Endothelial cell (in vitro differentiated cells): ENCODE data around the gene MADD. TPM values are rescaled to one million over a fixed set of nuclear protein-coding genes. Genes with fewer than 3 reads are reported as not detected.

ENCODE experiments used
- DNase-seq: peaks from one replicate; pipeline ENCODE4 v3.0.0; 2021; ENCODE audit warnings: low spot score
- H3K27ac Mint-ChIP-seq: one replicate; pipeline ENCODE4 v1.8.0; 2021; ENCODE audit warnings: mixed read lengths, inconsistent platforms; ENCODE audit not compliant: unreplicated experiment
- H3K27me3 Mint-ChIP-seq: one replicate; pipeline ENCODE4 v1.8.0; 2021; ENCODE audit warnings: mild to moderate bottlenecking, moderate library complexity, mixed read lengths, inconsistent platforms; ENCODE audit not compliant: unreplicated experiment
- H3K36me3 Mint-ChIP-seq: one replicate; pipeline ENCODE4 v1.8.0; 2021; ENCODE audit warnings: mild to moderate bottlenecking, low read depth, mixed read lengths, inconsistent platforms; ENCODE audit not compliant: unreplicated experiment
- H3K4me1 Mint-ChIP-seq: one replicate; pipeline ENCODE4 v1.8.0; 2021; ENCODE audit warnings: mild to moderate bottlenecking, mixed read lengths, inconsistent platforms; ENCODE audit not compliant: unreplicated experiment
- H3K4me3 Mint-ChIP-seq: one replicate; pipeline ENCODE4 v1.8.0; 2021; ENCODE audit warnings: mild to moderate bottlenecking, mixed read lengths, inconsistent platforms; ENCODE audit not compliant: unreplicated experiment
- H3K9me3 Mint-ChIP-seq: one replicate; pipeline ENCODE4 v1.8.0; 2021; ENCODE audit warnings: mixed read lengths, inconsistent platforms; ENCODE audit not compliant: unreplicated experiment
- total RNA-seq: library from RNA; stranded (reverse); fragmentation: NEBNext Ultra II Directional; extraction: Animal tissue kit (Norgen Biotek cat#: 25700); gene quantifications from one replicate; pipeline ENCODE4 v1.2.1, GENCODE V29; 2021; ENCODE audit not compliant: unreplicated experiment
- TF ChIP-seq, protein P1 (sequence below): fragments of 200-600 bp; sonication (generic); IDR thresholded peaks from one replicate; pipeline ENCODE4 v1.5.0; 2021; ENCODE audit warnings: antibody characterized with exemption; ENCODE audit not compliant: unreplicated experiment

The MADD gene
- total RNA-seq, 1 donor from 2014 or later, result 61.2 TPM

DNA sequence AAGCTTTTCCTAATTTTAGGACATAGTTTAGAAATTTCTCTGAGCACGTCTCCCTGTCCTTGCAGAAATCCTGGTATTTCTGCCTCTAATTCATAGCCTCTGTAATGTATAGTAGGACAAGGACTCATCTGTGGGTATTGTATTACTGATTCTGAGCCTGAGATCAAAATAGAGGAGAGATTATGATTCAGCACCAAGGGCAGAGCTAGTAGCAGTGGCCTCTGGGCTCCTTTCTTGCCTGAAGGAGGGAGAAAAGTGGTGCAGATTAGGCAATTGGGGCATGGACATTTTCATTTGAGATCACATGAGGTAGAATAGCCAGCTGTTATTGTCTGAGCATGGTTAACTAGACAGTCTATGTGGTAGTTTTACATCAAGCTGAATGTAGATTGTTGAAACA is 2.8 kb downstream of the MADD start:
- DNase-seq, result no peak
- no peak overlapping the region for H3K27ac Mint-ChIP-seq
- TF ChIP-seq, protein P1, sequence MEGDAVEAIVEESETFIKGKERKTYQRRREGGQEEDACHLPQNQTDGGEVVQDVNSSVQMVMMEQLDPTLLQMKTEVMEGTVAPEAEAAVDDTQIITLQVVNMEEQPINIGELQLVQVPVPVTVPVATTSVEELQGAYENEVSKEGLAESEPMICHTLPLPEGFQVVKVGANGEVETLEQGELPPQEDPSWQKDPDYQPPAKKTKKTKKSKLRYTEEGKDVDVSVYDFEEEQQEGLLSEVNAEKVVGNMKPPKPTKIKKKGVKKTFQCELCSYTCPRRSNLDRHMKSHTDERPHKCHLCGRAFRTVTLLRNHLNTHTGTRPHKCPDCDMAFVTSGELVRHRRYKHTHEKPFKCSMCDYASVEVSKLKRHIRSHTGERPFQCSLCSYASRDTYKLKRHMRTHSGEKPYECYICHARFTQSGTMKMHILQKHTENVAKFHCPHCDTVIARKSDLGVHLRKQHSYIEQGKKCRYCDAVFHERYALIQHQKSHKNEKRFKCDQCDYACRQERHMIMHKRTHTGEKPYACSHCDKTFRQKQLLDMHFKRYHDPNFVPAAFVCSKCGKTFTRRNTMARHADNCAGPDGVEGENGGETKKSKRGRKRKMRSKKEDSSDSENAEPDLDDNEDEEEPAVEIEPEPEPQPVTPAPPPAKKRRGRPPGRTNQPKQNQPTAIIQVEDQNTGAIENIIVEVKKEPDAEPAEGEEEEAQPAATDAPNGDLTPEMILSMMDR, result no peak

DNA sequence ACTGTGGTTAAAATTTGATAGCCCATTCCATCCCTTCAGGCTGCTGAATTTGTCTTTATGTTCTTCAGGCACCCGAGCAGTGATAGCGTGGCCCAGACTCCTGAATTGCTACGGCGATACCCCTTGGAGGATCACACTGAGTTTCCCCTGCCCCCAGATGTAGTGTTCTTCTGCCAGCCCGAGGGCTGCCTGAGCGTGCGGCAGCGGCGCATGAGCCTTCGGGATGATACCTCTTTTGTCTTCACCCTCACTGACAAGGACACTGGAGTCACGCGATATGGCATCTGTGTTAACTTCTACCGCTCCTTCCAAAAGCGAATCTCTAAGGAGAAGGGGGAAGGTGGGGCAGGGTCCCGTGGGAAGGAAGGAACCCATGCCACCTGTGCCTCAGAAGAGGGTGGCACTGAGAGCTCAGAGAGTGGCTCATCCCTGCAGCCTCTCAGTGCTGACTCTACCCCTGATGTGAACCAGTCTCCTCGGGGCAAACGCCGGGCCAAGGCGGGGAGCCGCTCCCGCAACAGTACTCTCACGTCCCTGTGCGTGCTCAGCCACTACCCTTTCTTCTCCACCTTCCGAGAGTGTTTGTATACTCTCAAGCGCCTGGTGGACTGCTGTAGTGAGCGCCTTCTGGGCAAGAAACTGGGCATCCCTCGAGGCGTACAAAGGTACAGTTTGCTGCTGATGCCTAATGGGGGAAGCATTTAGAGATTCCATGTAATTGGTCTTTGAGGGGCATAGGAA is 4.7 kb downstream of the MADD start:
- Mint-ChIP-seq H3K9me3 (no peaks in the 10 kb centered on the region), H3K4me3 (peak overlapping the region; percentile 58), H3K36me3 (peaks cover 41% of the 10 kb centered on the region), H3K4me1 (peaks cover 15% of the 10 kb centered on the region), H3K27me3 (peaks cover 3% of the 10 kb centered on the region), H3K27ac (no peak overlapping the region)
- TF ChIP-seq, protein P1, result no peak
- DNase-seq, result no peak

More for the DNA sequence above, 2.8 kb downstream of the MADD start:
- no peaks in the 10 kb centered on the region for H3K9me3 Mint-ChIP-seq
- H3K27me3 Mint-ChIP-seq, result peaks cover 13% of the 10 kb centered on the region
- peaks cover 31% of the 10 kb centered on the region for H3K4me1 Mint-ChIP-seq
- H3K36me3 Mint-ChIP-seq, result peaks cover 30% of the 10 kb centered on the region
- no peak overlapping the region for H3K4me3 Mint-ChIP-seq

DNA sequence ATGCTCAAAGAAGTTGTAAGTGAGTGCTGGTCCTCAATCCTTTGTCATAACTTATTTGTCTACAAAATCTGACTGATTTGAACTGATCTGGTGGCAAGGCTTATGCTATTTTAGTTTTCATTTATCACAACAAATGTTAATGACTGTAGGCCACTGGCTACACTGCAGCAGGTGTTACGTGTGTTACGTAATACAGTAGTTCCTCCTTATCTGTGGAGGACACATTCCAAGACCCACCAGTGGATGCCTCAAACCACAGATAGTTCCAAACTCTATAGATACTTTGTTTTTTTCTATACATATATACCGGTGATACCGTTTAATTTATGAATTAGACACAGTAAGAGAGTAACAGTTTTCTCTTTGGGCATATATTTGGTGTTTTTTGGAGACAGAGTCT is 7.0 kb downstream of the MADD start:
- no peaks in the 10 kb centered on the region for H3K27me3 Mint-ChIP-seq
- H3K9me3 Mint-ChIP-seq, result no peaks in the 10 kb centered on the region
- peak overlapping the region; percentile 37 for H3K4me3 Mint-ChIP-seq
- TF ChIP-seq, protein P1, result no peak
- peaks cover 41% of the 10 kb centered on the region for H3K36me3 Mint-ChIP-seq
- no peak overlapping the region for H3K27ac Mint-ChIP-seq
- H3K4me1 Mint-ChIP-seq, result peaks cover 1% of the 10 kb centered on the region
- DNase-seq, result no peak

DNA sequence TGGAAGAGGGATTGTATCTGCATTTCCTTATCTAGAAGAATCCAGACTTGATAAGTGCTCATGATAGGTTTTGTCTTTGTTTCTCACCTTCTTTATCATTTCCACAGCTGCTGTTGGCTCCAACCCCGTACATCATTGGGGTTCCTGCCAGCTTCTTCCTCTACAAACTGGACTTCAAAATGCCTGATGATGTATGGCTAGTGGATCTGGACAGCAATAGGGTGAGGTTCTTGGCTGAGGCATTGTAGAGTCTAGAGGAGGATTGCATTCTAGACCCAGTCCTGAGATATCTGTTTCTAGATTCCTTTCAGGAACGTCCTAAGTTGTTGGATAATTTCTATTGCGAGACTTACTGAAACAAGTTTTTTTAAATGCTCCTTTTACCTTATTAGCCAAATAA is 8.1 kb downstream of the MADD start:
- TF ChIP-seq, protein P1, result no peak
- Mint-ChIP-seq H3K27ac (no peak overlapping the region), H3K36me3 (peaks cover 47% of the 10 kb centered on the region), H3K27me3 (no peaks in the 10 kb centered on the region), H3K4me3 (no peak overlapping the region), H3K9me3 (no peaks in the 10 kb centered on the region), H3K4me1 (no peaks in the 10 kb centered on the region)
- DNase-seq, result no peak

DNA sequence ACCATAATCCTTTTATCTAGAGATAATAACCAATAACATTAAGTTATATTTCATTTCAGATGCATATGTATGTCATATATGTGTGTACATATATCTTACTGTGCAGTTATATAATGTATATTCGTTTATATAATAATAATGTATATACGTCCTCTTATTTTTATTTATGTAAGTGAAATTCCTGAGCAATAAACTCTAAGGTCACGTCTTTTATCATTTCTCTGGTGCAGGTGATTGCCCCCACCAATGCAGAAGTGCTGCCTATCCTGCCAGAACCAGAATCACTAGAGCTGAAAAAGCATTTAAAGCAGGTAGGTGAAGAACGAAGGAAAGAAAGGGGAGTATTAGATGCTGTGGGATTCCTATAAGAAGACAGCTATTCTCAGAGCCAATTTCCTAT is 8.8 kb downstream of the MADD start:
- DNase-seq, result no peak
- no peak overlapping the region for H3K4me3 Mint-ChIP-seq
- no peak overlapping the region for H3K27ac Mint-ChIP-seq
- H3K27me3 Mint-ChIP-seq, result no peaks in the 10 kb centered on the region
- no peaks in the 10 kb centered on the region for H3K9me3 Mint-ChIP-seq
- no peaks in the 10 kb centered on the region for H3K4me1 Mint-ChIP-seq
- TF ChIP-seq, protein P1, result no peak
- peaks cover 48% of the 10 kb centered on the region for H3K36me3 Mint-ChIP-seq
